Measurements from ENCODE around the gene RRAD.

DNA sequence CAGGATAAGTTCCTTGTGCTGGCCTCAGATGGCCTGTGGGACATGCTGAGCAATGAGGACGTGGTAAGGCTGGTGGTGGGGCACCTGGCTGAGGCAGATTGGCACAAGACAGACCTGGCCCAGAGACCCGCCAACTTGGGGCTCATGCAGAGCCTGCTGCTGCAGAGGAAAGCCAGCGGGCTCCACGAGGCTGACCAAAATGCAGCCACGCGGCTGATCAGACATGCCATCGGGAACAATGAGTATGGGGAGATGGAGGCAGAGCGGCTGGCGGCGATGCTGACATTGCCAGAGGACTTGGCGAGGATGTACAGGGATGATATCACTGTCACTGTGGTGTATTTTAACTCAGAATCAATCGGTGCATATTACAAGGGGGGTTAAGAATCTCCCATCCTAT lies 39.8 kb downstream of the RRAD start:
- TF ChIP-seq, protein P1, sequence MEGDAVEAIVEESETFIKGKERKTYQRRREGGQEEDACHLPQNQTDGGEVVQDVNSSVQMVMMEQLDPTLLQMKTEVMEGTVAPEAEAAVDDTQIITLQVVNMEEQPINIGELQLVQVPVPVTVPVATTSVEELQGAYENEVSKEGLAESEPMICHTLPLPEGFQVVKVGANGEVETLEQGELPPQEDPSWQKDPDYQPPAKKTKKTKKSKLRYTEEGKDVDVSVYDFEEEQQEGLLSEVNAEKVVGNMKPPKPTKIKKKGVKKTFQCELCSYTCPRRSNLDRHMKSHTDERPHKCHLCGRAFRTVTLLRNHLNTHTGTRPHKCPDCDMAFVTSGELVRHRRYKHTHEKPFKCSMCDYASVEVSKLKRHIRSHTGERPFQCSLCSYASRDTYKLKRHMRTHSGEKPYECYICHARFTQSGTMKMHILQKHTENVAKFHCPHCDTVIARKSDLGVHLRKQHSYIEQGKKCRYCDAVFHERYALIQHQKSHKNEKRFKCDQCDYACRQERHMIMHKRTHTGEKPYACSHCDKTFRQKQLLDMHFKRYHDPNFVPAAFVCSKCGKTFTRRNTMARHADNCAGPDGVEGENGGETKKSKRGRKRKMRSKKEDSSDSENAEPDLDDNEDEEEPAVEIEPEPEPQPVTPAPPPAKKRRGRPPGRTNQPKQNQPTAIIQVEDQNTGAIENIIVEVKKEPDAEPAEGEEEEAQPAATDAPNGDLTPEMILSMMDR (conservative IDR thresholded peaks at IDR 0.05; ENCODE audit: low read depth, low read length): no peak
- TF ChIP-seq POLR2A (IDR thresholded peaks at IDR 0.05; ENCODE audit: low read depth, low read length) (no peak), MXI1 (IDR thresholded peaks at IDR 0.05; ENCODE audit: borderline replicate concordance, low read depth, low read length) (no peak), BHLHE40 (IDR thresholded peaks at IDR 0.05; ENCODE audit: low read depth, low read length) (no peak), FOS (IDR thresholded peaks at IDR 0.05; ENCODE audit: low read depth, low read length) (no peak), CEBPB (IDR thresholded peaks at IDR 0.05; ENCODE audit: low read depth, low read length) (no peak), RAD21 (IDR thresholded peaks at IDR 0.05; ENCODE audit: low read length) (no peak), NFE2L2 (IDR thresholded peaks at IDR 0.05; ENCODE audit: low read depth, low read length) (no peak), RFX5 (IDR thresholded peaks at IDR 0.05; ENCODE audit: low read depth, low read length) (no peak), SMC3 (IDR thresholded peaks at IDR 0.05; ENCODE audit: low read depth, low read length) (no peak)
- TF ChIP-seq, protein P2, sequence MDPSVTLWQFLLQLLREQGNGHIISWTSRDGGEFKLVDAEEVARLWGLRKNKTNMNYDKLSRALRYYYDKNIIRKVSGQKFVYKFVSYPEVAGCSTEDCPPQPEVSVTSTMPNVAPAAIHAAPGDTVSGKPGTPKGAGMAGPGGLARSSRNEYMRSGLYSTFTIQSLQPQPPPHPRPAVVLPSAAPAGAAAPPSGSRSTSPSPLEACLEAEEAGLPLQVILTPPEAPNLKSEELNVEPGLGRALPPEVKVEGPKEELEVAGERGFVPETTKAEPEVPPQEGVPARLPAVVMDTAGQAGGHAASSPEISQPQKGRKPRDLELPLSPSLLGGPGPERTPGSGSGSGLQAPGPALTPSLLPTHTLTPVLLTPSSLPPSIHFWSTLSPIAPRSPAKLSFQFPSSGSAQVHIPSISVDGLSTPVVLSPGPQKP (IDR thresholded peaks at IDR 0.05; ENCODE audit: borderline replicate concordance, low read depth, low read length): no peak
- TF ChIP-seq, protein P3, sequence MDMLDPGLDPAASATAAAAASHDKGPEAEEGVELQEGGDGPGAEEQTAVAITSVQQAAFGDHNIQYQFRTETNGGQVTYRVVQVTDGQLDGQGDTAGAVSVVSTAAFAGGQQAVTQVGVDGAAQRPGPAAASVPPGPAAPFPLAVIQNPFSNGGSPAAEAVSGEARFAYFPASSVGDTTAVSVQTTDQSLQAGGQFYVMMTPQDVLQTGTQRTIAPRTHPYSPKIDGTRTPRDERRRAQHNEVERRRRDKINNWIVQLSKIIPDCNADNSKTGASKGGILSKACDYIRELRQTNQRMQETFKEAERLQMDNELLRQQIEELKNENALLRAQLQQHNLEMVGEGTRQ (IDR thresholded peaks at IDR 0.05; ENCODE audit: low read depth, low read length): no peak

Data from IMR-90 (cell line).